Activated naive CD4-positive, alpha-beta T cell treated with anti-CD3 and anti-CD28 coated beads, Interleukin-2, amount 50 U/mL, for 16 hours (primary cell): ENCODE measurements around the gene WDR5.
"Not testable (repeated sequence)": the region's sequence is repeated elsewhere in the genome, so short reads cannot be mapped to it uniquely, and the experiment has no call there.

Source experiments
- DNase-seq: peaks from one replicate; pipeline ENCODE4 v3.0.0-alpha.2; 2020

Gene WDR5

DNA sequence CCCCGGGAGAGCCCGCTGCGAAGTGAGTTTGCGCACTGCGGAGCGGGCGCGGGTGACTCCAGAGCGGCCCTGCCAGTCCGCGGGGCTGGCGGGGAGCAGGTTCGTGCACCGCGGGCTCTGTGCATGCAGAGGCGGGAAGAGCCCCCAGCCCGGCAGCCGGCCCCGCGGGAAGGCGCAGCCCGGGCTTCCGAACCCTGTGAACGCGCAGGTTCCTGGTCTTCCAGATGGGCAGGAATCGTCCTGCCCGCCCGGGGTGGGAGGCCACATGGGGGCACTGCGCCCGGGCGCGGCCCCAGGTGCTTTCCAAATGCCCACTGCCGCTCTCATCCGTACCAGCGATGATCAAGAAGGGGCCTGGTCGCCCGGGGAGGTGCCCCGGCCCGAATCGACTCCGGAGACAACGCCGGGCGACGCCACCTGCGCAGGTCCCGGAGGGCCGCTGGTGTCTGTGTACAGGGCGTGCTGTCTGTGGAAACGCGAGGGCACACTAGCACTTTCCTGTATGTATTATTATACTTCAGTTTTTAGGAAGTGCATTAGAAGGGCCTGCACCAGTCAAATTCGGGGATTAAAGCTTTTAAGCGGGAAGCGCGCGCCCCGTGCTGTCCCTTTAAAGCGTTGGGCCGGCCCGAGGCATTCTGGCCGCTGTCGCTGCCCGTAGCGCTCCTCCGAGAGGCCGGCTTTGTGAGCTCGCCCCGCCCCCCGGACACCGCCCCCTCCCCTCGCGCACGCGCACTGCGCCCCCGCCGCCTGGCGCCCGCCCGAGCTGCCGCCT is at the start of gene WDR5:
Gene WDR5 (plus strand): TSS at position 740 of the 775 bp plus-strand sequence. CDS start 3,796 bp downstream, outside the sequence.
- peak; percentile 89 for DNase-seq

- no peak for DNase-seq
Observed at GRCh38 chr9:134088063-134088725, 47.7 kb upstream of the WDR5 start.

GRCh38 chr9:134089972-134090371 is 45.9 kb upstream of the WDR5 start:
- no peak for DNase-seq

GRCh38 chr9:134099123-134099761 is 36.6 kb upstream of the WDR5 start:
- DNase-seq: peak; percentile 50

- no peak for DNase-seq
Observed at GRCh38 chr9:134100040-134100439, 35.8 kb upstream of the WDR5 start.

DNA sequence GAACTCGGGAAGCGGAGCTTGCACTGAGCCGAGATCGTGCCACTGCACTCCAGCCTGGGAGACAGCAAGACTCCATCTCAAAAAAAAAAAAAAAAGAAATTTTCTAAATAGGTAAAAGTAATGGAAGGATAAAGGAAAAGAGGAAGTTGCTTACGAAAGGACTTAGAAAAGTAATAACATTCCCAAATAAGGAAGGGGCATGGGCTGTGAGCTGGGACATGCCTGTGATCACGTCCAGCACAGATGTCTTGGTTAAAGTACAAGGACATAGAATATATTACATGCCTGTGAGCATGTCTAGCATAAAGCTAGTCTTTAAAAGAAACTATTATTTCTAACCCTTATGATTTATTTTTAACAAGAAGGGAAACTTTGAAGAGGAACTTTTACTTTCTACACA is 34.7 kb upstream of the WDR5 start:
- DNase-seq: not testable (repeated sequence)

DNA sequence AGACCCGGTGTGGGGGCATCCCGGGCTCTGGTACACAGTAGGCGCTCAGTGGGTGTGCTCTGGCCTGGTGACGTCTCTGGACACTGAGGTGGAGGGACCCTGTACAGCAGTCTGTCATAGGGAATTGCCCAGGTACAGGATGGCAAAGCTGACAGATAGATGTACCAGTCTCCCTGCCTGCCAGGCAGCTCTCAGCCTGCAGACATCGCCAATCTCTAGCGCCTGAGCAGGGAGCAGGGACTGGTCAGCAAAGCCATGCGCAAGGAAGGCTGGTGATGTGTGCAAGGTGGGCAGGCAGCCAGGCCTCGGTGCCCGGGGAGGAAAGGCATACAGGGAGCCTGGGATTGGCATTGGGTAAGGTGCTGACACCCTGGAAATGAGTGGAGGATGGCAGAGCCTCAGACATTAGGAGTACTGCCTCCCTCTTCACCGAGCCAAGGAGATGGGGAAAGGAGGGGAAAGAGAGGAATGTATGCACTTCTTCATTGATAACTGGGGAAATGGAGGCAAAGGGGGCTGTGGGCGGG is 34.2 kb upstream of the WDR5 start:
- DNase-seq: no peak

- DNase-seq: no peak
Observed at GRCh38 chr9:134103391-134103998, 32.4 kb upstream of the WDR5 start.

GRCh38 chr9:134111064-134111463 is 24.8 kb upstream of the WDR5 start:
- DNase-seq: no peak

DNA sequence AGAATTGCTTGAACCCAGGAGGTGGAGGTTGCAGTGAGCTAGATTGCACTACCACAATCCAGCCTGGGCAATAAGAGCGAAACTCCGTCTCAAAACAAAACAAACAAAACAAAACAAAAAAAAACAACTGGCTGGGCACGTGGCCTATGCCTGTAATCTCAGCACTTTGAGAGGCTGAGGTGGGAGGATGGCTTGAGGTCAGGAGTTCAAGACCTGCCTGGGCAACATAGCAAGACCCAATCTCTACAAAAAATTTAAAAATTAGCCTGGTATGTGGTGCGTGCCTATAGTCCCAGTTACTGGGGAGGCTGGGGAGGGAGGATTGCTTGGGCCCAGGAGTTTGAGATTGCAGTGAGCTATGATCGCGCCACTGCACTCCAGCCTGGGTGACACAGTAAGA is 23.3 kb upstream of the WDR5 start:
- no peak for DNase-seq

DNA sequence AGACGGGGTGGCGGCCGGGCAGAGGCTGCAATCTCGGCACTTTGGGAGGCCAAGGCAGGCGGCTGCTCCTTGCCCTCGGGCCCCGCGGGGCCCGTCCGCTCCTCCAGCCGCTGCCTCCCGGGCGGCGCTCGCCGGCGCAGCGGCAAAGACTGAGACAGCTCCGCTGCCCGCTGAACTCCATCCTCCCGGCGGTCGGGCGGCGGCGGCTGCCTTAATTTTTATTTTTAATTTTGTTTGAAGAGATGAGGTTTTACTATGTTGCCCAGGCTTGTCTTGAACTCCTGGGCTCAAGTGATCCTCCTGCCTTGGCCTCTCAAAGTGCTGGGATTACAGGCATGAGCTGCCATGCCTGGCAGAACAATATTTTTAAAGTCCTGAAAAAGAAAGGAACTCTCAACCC is 16.9 kb upstream of the WDR5 start:
- DNase-seq: not testable (repeated sequence)

DNA sequence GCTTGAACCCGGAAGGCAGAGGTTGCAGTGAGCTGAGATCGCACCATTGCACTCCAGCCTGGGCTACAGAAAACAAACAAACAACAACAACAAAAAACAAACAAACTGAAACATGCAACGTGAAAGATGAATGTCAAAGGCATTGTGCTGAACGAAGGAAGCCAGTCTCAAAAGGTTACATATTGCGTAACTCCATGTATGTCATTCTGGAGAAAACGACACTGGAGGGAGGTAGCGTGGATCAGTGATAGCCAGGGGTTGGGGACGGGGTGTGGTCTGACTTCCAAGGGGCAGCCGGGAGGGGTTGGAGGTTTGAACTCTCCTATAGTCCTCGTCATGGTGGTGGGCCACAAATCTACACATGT is 12.1 kb upstream of the WDR5 start:
- no peak for DNase-seq

DNA sequence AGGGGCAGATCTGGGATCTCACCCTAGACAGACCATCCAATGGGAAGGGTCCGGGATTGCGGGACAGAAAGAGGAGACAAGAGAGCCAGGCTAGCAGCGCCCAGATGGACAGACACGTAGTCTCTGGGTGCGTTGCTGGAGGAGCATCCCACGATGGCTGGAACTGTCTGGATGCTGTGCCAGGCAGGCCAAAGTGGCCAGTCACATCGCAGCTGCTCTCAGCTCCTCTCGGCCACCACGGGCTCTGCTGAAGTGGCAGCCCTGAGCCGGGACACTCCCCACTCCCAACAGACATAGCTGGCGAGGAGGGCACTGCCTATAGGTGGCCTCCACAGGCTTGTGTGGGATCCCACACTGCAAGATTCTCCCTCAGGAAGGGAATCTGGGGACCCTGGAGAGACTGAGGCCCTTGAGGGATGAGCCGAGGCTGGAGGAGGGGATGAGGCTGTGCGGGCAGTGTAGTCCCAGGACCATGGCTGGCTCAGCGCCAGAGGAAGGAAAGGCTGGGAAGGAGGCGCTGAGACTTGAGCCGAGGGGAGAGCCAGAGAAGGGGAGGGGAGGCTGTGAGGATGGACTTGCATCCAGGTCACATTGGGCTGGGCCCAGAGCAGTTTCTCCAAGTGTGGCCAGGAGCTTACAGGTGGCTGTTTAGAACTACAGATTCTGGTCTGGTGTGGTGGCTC is 10.3 kb upstream of the WDR5 start:
- no peak for DNase-seq

DNA sequence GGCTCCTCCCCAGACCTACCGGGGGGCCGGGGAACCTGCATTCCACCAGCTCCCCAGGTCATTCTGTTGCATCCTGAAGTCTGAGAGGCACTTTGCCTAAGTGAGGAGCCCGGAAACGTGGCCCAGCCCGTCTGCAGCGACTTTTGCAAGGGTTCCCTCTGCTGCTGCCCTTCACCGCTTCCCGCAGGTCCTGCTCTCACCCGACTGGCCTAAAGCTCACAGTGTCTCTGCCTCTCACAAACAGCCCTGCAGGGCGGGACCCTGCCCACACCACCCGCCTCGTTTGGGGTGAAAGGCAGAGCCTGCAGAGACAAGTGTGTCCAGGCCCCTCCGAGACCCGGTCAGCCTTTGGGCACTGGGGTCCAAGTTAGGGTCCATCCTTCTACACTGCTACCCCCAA is 9.5 kb upstream of the WDR5 start:
- no peak for DNase-seq

DNA sequence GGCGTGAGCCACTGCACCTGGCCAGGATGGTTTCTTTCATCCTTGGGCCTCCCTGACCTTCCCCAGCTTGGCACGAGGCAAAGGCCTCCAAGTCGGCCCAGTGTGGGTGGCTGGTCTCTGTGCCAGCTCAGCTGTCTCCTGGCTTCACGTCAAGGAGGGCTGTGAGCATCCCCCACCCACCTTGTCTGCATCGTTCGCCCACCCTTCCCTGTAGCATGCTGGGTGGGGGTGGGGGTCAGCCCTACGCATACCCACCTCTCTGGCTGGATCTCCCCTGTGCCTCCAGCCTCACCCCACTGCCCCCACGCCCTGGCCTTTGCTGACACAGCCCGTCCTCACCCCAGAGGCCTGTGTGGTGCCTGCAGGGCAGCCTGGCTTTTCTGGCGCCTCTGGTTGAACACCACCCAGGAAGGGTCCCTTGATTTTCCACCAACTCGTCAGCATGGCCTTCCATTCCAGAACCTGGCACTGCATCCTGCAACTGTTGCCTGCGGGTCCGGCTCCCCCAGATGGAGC is 8.8 kb upstream of the WDR5 start:
- DNase-seq: no peak

- DNase-seq: no peak
Observed at GRCh38 chr9:134127616-134128015, 8.3 kb upstream of the WDR5 start.

DNA sequence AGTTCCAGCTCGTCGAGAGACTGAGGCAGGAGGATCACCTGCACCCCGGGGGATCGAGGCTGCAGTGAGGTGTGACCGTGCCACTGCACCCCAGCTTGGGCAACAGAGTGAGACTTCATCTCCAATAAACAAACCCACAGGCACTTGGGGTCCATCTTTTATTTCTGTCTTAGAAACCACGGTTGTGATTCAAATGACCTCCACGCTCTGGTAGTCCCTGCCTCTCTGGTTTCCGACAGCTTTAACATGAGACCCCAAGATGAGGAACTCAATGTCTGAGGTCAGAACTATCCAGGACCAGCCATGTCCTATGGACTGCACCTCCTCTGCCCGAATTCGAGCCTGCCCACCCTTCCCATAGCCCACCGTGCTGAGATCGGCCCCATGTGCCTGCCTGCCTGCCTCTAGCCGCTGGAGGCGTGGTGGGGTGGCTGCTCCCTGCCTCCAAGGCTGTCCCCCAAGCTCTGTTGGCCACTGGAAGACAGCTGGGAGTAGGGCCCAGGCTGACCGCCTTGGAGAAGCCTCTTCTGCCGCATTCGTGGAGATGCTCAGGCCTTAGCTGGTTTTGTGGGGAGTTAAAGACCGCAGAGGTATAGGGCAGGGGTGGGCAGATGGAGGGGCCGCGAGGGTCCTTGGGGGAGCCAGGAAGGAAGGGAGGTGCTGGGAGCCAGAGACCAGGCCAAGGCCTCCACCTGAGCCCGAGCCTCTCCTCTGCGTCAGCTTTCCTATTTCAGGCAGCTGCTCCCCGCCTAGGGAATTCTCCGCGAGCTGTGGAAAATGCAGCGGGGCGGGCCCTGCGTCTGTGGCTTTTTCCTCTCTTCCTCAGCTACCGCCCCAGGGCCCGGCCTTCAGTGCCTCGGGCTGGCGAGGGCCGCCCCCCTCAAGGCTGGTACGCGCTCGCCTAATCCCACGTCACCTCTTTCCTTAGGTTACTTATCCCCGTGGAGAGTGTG is 6.9 kb upstream of the WDR5 start:
- no peak for DNase-seq

DNA sequence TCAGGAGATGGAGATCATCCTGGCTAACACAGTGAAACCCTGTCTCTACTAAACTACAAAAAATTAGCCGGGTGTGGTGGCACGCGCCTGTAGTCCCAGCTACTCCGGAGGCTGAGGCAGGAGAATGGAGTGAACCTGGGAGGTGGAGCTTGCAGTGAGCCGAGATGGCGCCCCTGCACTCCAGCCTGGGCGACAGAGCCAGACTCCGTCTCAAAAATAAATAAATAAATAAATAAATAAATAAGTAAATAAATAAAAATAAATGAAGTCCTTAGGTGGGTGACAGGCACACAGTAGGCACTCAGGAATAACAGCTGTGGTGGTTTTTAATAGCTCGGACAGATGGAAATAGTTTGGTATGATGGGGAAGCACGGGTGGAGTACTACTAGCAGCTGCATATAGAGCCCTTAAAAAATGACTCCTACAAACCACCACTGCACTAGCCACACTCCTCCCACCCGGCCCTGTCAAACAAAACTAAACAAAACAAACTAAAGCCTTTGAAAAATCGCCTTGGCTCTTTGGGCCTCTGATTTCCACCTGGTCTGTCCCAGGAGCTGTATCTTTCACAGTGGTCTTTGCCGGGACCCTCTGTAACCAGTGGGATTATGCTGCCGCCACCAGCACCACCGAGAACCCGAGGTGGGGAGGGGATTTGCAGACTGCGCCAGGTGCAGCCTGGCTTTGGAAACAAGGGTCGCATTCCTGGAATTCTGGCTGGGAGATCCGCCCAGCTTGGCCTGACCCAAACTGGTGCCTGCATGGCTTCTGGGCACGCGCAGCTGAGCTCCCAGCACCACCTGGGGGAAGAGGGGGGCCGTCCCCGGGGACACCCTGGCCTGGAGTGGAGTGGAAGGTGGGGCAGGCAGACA is 5.1 kb upstream of the WDR5 start:
- no peak for DNase-seq

DNA sequence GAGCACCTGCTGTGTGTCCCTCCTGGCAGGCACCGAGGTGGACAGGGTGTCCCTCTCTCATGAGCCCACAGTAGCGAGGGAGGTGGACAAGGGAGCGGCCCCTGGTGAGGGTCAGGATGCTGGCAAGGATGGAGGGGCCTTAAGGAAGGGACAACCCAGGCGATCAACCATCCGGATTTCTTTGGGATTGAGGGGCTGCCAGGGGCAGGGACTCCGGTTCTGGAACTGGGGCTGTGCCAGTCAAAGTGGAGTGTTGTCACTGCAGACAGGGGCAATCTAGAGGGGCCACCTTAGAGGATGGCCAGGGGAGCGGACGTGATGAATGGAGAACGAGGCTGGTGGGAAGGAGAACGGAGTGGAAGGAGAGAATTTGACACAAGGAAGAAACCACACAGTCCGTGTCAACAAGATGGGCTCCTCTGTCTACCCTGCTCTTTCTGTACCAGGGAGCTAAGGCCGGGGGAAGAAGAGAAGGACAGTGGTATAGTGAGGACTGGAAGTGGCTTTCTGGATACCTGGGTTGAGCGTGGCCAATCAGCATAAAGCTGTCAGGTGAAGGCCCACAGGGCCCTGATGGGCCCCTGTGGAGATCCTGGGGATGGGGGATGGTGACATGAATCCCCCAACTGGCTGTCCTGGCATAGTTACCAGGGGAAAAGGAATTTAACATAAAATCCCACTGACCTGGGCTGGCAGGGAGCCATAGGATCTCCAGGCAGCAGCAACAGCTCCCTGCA is 4.2 kb upstream of the WDR5 start:
- no peak for DNase-seq
